GM18868 (cell line): ENCODE measurements around the gene ADAMTSL2.

Experiments
- ATAC-seq: cut with Tn5 transposase; IDR thresholded peaks from one replicate; pipeline ENCODE4 v1.9.1; 2021; ENCODE audit warnings: mild to moderate bottlenecking, moderate library complexity; ENCODE audit not compliant: unreplicated experiment

ADAMTSL2 gene

GRCh38 chr9:133584559-133585476 is 50.3 kb downstream of the ADAMTSL2 start:
- ATAC-seq, result no peak

- no peak for ATAC-seq
These were observed 51.2 kb downstream of the ADAMTSL2 start for GRCh38 chr9:133585481-133586351.

- no peak for ATAC-seq
These were observed 52.5 kb downstream of the ADAMTSL2 start for GRCh38 chr9:133587051-133587450.

- ATAC-seq, result no peak
These were observed 53.0 kb downstream of the ADAMTSL2 start for GRCh38 chr9:133587466-133587865.

- ATAC-seq, result no peak
These were observed 55.1 kb downstream of the ADAMTSL2 start for GRCh38 chr9:133589454-133590227.

- no peak for ATAC-seq
These were observed 55.8 kb downstream of the ADAMTSL2 start for GRCh38 chr9:133590231-133590855.

- no peak for ATAC-seq
These were observed 56.8 kb downstream of the ADAMTSL2 start for GRCh38 chr9:133591116-133591910.

- no peak for ATAC-seq
These were observed 57.5 kb downstream of the ADAMTSL2 start for GRCh38 chr9:133591985-133592384.

GRCh38 chr9:133592731-133593409 is 58.4 kb downstream of the ADAMTSL2 start:
- no peak for ATAC-seq

- ATAC-seq, result no peak
These were observed 59.2 kb downstream of the ADAMTSL2 start for GRCh38 chr9:133593587-133594253.

GRCh38 chr9:133594310-133594709 is 59.8 kb downstream of the ADAMTSL2 start:
- no peak for ATAC-seq

GRCh38 chr9:133595910-133596309 is 61.4 kb downstream of the ADAMTSL2 start:
- ATAC-seq, result no peak

- ATAC-seq, result no peak
These were observed 62.9 kb downstream of the ADAMTSL2 start for GRCh38 chr9:133597316-133597957.

GRCh38 chr9:133598978-133599377 is 64.5 kb downstream of the ADAMTSL2 start:
- no peak for ATAC-seq

- ATAC-seq, result no peak
These were observed 65.1 kb downstream of the ADAMTSL2 start for GRCh38 chr9:133599470-133600173.

- ATAC-seq, result no peak
These were observed 66.2 kb downstream of the ADAMTSL2 start for GRCh38 chr9:133600739-133601138.

- ATAC-seq, result no peak
These were observed 67.2 kb downstream of the ADAMTSL2 start for GRCh38 chr9:133601746-133602145.
